NCI-H2081 (cell line): ENCODE results near the gene LRMDA.
A peak's percentile ranks its signal among the peaks of the same experiment; 100 is the strongest.

Experiments used
- DNase-seq, 2 experiments: peaks; one replicate each; lab custom pipeline; 2025; lab: John Stamatoyannopoulos, UW

The LRMDA gene

GRCh38 chr10:76436401-76436811 lies 1005.0 kb downstream of the LRMDA start:
- no peak for DNase-seq

GRCh38 chr10:76436981-76437380 lies 1005.6 kb downstream of the LRMDA start:
- DNase-seq = no peak

GRCh38 chr10:76440426-76440825 lies 1009.0 kb downstream of the LRMDA start:
- no peak for DNase-seq

- DNase-seq = no peak
These were observed 1010.7 kb downstream of the LRMDA start for GRCh38 chr10:76442113-76442512.

GRCh38 chr10:76444034-76444800 lies 1012.8 kb downstream of the LRMDA start:
- DNase-seq = peak in 1 of 2 experiments; percentile 8

GRCh38 chr10:76447578-76447977 lies 1016.2 kb downstream of the LRMDA start:
- no peak for DNase-seq

GRCh38 chr10:76451911-76452310 lies 1020.5 kb downstream of the LRMDA start:
- no peak for DNase-seq

GRCh38 chr10:76453332-76453731 lies 1021.9 kb downstream of the LRMDA start:
- no peak for DNase-seq

GRCh38 chr10:76453997-76454396 lies 1022.6 kb downstream of the LRMDA start:
- DNase-seq = no peak

GRCh38 chr10:76454506-76455140 lies 1023.2 kb downstream of the LRMDA start:
- no peak for DNase-seq

GRCh38 chr10:76456197-76456596 lies 1024.8 kb downstream of the LRMDA start:
- no peak for DNase-seq

GRCh38 chr10:76459016-76459730 lies 1027.7 kb downstream of the LRMDA start:
- no peak for DNase-seq

GRCh38 chr10:76461024-76461423 lies 1029.6 kb downstream of the LRMDA start:
- no peak for DNase-seq

- no peak for DNase-seq
These were observed 1031.7 kb downstream of the LRMDA start for GRCh38 chr10:76463111-76463510.

- no peak for DNase-seq
These were observed 1035.5 kb downstream of the LRMDA start for GRCh38 chr10:76466836-76467503.

- DNase-seq = no peak
These were observed 1038.3 kb downstream of the LRMDA start for GRCh38 chr10:76469675-76470074.

- DNase-seq = no peak
These were observed 1047.8 kb downstream of the LRMDA start for GRCh38 chr10:76479103-76479790.

GRCh38 chr10:76481178-76481577 lies 1049.8 kb downstream of the LRMDA start:
- DNase-seq = no peak

GRCh38 chr10:76487582-76487981 lies 1056.2 kb downstream of the LRMDA start:
- DNase-seq = no peak

GRCh38 chr10:76488602-76489001 lies 1057.2 kb downstream of the LRMDA start:
- DNase-seq = no peak

GRCh38 chr10:76491216-76491615 lies 1059.8 kb downstream of the LRMDA start:
- DNase-seq = no peak

- DNase-seq = no peak
These were observed 1060.6 kb downstream of the LRMDA start for GRCh38 chr10:76492026-76492425.
